Coronary artery (tissue), 2 donors: ENCODE results near the gene CAMSAP1.

Experiments used
- DNase-seq: peaks from one replicate; pipeline ENCODE4 v3.0.0-alpha.2; 2017; ENCODE audit warnings: low spot score
- H3K27ac ChIP-seq, 2 donors: fragments of 200-600 bp; sonication (generic); one replicate each; pipeline ENCODE4 v1.5.1; 2016 to 2019
- H3K4me3 ChIP-seq: fragments of 200-600 bp; sonication (generic); 2 replicates; pipeline ENCODE4 v1.5.1; 2016; ENCODE audit warnings: mild to moderate bottlenecking, moderate library complexity
- TF ChIP-seq, protein P1 (sequence below): fragments of 200-600 bp; sonication (generic); IDR thresholded peaks from one replicate; pipeline ENCODE4 v1.5.1; 2019; ENCODE audit warnings: antibody characterized with exemption

CAMSAP1 gene

DNA sequence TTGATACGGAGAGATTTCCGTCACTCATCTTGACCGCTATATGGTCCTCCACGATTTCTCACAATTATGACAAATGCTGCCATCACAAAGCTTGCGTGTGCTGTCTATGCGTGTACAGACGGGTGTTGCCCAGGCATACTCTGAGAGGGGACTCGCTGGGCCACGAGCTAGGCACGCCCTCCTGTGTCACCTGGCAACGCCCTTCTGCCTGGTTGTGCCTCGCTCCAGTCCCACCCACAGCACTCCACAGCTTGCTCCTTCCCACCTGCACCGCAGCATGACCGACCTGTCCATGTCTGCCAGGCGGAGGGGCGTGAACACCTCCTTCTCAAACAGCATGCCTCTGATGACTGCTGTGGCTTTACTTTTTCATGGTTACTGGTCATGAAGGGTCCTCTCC, 55.6 kb downstream of the CAMSAP1 start:
- no peak overlapping the region for H3K27ac ChIP-seq
- TF ChIP-seq, protein P1, sequence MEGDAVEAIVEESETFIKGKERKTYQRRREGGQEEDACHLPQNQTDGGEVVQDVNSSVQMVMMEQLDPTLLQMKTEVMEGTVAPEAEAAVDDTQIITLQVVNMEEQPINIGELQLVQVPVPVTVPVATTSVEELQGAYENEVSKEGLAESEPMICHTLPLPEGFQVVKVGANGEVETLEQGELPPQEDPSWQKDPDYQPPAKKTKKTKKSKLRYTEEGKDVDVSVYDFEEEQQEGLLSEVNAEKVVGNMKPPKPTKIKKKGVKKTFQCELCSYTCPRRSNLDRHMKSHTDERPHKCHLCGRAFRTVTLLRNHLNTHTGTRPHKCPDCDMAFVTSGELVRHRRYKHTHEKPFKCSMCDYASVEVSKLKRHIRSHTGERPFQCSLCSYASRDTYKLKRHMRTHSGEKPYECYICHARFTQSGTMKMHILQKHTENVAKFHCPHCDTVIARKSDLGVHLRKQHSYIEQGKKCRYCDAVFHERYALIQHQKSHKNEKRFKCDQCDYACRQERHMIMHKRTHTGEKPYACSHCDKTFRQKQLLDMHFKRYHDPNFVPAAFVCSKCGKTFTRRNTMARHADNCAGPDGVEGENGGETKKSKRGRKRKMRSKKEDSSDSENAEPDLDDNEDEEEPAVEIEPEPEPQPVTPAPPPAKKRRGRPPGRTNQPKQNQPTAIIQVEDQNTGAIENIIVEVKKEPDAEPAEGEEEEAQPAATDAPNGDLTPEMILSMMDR, result no peak
- no peak for DNase-seq
- no peak overlapping the region for H3K4me3 ChIP-seq

DNA sequence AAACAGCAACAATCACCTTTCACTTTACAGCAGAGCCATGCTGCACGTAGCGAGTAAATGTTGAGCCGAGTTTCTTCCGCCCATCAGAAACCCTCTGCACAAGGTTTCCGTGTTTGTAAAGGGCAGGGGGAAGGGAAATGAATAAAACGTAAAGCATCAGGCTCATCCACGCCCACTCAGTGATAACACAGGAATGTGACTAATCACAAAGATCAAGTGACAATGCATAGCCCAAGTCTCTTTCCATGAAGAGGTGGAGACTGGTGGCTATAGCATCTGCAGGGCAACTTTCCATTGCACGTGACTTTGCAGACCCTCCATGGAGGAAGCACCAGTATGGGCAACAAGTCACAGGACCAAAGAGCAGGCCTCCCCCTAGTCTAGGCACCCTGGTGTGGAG, 56.6 kb downstream of the CAMSAP1 start:
- H3K27ac ChIP-seq, result no peak overlapping the region
- DNase-seq, result no peak
- TF ChIP-seq, protein P1, result no peak
- no peak overlapping the region for H3K4me3 ChIP-seq

DNA sequence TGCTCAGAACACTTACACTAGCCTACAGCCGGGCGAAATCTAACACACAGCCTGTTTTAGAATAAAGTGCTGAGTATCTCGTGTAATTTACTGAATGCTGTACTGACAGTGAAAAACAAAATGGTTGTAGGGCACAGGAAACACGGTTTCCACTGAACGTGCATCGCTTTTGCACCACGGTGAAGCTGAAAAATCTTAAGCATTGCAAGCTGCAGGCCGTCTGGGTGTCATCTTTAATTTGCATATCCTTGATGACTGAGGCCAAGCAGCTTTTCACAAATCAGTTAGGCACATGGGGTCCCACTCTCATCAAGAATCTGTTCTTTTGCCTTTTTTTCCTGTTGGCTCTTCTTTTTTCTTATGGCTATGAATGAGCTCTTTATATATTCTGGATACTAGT, 58.2 kb downstream of the CAMSAP1 start:
- DNase-seq, result peak; percentile 4
- TF ChIP-seq, protein P1, result no peak
- Histone ChIP-seq H3K27ac (no peak overlapping the region), H3K4me3 (no peak overlapping the region)

DNA sequence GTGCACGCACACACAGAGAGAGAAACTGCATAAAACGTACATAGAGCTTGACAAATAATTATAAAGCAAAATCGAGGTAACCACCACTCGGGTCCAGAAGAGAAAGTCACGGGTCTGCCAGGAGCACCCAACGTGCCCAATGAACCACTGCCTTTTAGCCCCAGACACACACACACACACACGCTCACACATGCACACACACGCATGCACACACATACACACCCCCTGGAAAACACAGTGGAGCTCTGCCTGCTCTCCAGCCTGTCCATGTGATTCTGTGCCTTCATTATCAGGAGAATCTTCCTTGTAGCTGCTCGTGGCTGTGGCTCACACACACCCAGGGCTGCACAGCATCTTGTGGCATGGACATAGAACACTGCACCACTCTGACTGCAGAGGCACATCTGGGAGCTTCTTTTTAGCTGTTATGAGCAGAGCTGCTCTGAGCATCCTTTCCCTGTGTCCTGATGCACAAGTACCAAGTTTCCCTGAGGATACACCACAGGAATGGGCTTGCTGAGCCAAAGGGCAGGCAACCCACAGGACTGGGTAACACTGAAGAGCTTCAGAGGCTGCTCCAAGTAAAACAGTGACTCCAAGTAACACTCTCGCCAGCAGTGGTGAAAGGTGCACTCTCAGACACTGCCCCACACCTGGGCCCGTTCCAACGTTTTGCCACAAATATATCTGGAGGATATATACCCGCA, 58.9 kb downstream of the CAMSAP1 start:
- TF ChIP-seq, protein P1, result no peak
- DNase-seq, result peak; percentile 64
- no peak overlapping the region for H3K27ac ChIP-seq
- no peak overlapping the region for H3K4me3 ChIP-seq

DNA sequence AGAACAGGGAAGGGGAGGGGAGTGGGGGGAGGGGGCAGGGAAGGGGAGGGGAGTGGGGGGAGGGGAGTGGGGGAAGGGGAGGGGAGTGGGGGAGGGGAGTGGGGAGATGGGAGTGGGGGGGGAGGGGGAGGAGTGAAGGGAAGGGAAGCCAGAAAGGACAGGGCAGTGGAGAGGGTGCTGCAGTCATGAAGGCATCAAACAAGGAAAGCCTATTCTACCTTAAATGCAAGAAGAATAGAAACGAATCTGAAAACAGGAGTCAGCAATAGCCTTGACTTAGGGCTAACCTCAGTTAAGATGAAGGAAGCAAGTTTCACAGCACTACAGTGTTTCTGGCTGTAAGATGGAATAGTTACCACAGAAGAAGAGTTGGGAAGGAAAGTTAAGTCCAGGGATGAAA, 59.5 kb downstream of the CAMSAP1 start:
- no peak overlapping the region for H3K27ac ChIP-seq
- H3K4me3 ChIP-seq, result no peak overlapping the region
- no peak for DNase-seq
- TF ChIP-seq, protein P1, result no peak

DNA sequence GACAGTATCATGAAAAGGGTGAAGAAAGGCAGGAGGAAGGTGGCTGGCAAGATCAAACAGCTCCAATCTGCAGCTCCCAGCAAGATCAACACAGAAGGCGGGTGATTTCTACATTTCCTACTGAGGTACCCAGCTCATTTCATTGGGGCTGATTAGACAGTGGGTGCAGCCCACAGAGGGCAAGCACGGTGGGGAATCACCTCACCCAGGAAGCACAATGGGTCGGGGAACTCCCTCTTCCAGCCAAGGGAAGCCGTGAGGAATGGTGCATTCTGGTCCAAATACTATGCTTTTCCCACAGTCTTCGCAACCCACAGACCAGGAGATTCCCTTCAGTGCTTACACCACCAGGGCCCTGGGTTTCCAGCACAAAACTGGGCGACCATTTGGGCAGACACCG, 66.8 kb downstream of the CAMSAP1 start:
- TF ChIP-seq, protein P1, result no peak
- H3K4me3 ChIP-seq, result no peak overlapping the region
- no peak for DNase-seq
- H3K27ac ChIP-seq, result no peak overlapping the region

GRCh38 chr9:135840107-135840506, 67.2 kb downstream of the CAMSAP1 start:
- H3K27ac ChIP-seq, result no peak overlapping the region
- no peak overlapping the region for H3K4me3 ChIP-seq
- DNase-seq, result peak; percentile 35
- TF ChIP-seq, protein P1, result no peak
